WERI-Rb-1 (cell line): ENCODE measurements around the gene CREG1.

ENCODE experiments used
- DNase-seq: peaks from one replicate; pipeline ENCODE4 v3.0.0-alpha.2; 2020
- H3K27ac ChIP-seq: fragments of 250-450 bp; sonication (Bioruptor Pico); 2 replicates; pipeline ENCODE4 v1.5.1; 2020; ENCODE audit warnings: mild to moderate bottlenecking, moderate library complexity
- H3K27me3 ChIP-seq: fragments of 250-450 bp; sonication (Bioruptor Pico); 2 replicates; pipeline ENCODE4 v1.5.1; 2021; ENCODE audit warnings: mild to moderate bottlenecking, low read depth, moderate library complexity; ENCODE audit not compliant: insufficient read depth, severe bottlenecking
- H3K36me3 ChIP-seq: fragments of 250-450 bp; sonication (Bioruptor Pico); 2 replicates; pipeline ENCODE4 v1.5.1; 2020; ENCODE audit warnings: mild to moderate bottlenecking, moderate library complexity
- H3K4me3 ChIP-seq: 2 replicates; pipeline ENCODE4 v1.5.1; 2011; ENCODE audit warnings: low read depth, mild to moderate bottlenecking, control low read depth, low read length
- H3K9me3 ChIP-seq: fragments of 250-450 bp; sonication (Bioruptor Pico); 2 replicates; pipeline ENCODE4 v1.5.1; 2021; ENCODE audit warnings: mild to moderate bottlenecking, moderate library complexity; ENCODE audit not compliant: severe bottlenecking
- TF ChIP-seq, protein P1 (sequence below): IDR thresholded peaks from 2 replicates; pipeline ENCODE4 v1.5.1; 2011; ENCODE audit warnings: low read depth, mild to moderate bottlenecking, control low read depth, inconsistent platforms, low read length

CREG1 gene

DNA sequence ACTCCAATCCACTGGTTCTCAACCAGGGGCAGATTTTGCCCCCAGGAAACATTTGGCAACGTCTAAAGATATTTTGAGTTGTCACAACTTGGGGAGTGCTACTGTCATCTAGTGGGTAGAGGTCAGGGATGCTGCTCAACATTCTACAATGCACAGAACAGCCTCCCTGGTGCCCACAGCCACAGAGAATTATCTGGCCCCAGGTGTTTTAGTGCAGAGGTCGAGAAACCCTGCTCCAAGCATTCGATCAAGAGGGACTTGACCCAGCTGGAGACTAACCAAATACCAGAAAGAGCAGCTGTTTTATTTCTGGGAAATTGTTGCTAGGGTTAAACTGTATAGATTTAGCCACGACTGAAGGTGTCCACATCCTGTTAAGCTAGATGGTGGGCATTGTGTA lies 54.5 kb downstream of the CREG1 start:
- no peak for DNase-seq
- H3K9me3 ChIP-seq: no peaks in the 10 kb centered on the region
- no peak overlapping the region for H3K4me3 ChIP-seq
- no peaks in the 10 kb centered on the region for H3K27me3 ChIP-seq
- TF ChIP-seq, protein P1, sequence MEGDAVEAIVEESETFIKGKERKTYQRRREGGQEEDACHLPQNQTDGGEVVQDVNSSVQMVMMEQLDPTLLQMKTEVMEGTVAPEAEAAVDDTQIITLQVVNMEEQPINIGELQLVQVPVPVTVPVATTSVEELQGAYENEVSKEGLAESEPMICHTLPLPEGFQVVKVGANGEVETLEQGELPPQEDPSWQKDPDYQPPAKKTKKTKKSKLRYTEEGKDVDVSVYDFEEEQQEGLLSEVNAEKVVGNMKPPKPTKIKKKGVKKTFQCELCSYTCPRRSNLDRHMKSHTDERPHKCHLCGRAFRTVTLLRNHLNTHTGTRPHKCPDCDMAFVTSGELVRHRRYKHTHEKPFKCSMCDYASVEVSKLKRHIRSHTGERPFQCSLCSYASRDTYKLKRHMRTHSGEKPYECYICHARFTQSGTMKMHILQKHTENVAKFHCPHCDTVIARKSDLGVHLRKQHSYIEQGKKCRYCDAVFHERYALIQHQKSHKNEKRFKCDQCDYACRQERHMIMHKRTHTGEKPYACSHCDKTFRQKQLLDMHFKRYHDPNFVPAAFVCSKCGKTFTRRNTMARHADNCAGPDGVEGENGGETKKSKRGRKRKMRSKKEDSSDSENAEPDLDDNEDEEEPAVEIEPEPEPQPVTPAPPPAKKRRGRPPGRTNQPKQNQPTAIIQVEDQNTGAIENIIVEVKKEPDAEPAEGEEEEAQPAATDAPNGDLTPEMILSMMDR: no peak
- H3K36me3 ChIP-seq: no peaks in the 10 kb centered on the region
- H3K27ac ChIP-seq: no peak overlapping the region

- H3K36me3 ChIP-seq: no peaks in the 10 kb centered on the region
- TF ChIP-seq, protein P1: no peak
- no peaks in the 10 kb centered on the region for H3K9me3 ChIP-seq
- H3K27ac ChIP-seq: no peak overlapping the region
- H3K4me3 ChIP-seq: no peak overlapping the region
- H3K27me3 ChIP-seq: no peaks in the 10 kb centered on the region
- DNase-seq: no peak
Observed at GRCh38 chr1:167496797-167497619, 56.6 kb downstream of the CREG1 start.

- Histone ChIP-seq H3K27me3 (no peaks in the 10 kb centered on the region), H3K4me3 (no peak overlapping the region), H3K36me3 (no peaks in the 10 kb centered on the region)
Observed at GRCh38 chr1:167493372-167493771, 60.2 kb downstream of the CREG1 start.

DNA sequence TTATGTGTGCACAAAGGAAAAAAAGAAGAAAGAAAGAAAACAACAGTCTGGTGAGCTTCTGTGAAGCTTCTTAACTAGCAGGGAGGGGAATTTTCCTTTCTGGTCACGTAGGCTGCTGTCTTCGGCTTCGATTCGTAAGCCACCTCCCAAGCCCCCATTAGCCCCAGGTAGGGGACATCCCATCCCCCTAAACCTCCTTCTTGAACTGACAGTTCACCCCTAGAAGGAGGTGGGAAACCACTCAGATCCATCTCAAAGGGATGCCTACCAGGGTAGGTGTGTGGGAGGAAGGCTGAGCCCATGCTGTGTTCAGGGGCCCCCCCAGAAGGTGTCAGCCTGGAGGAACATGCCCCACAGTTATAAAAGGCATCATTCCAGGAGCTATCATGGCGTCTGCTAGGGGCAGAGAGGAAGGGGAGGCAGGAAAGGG lies 61.1 kb downstream of the CREG1 start:
- Histone ChIP-seq H3K27me3 (no peaks in the 10 kb centered on the region), H3K4me3 (no peak overlapping the region), H3K27ac (no peak overlapping the region), H3K36me3 (no peaks in the 10 kb centered on the region), H3K9me3 (no peaks in the 10 kb centered on the region)
- no peak for DNase-seq
- TF ChIP-seq, protein P1: no peak

More at GRCh38 chr1:167493372-167493771, 60.2 kb downstream of the CREG1 start:
- Histone ChIP-seq H3K27ac (no peak overlapping the region), H3K9me3 (no peaks in the 10 kb centered on the region)
- no peak for DNase-seq
- TF ChIP-seq, protein P1: no peak

DNA sequence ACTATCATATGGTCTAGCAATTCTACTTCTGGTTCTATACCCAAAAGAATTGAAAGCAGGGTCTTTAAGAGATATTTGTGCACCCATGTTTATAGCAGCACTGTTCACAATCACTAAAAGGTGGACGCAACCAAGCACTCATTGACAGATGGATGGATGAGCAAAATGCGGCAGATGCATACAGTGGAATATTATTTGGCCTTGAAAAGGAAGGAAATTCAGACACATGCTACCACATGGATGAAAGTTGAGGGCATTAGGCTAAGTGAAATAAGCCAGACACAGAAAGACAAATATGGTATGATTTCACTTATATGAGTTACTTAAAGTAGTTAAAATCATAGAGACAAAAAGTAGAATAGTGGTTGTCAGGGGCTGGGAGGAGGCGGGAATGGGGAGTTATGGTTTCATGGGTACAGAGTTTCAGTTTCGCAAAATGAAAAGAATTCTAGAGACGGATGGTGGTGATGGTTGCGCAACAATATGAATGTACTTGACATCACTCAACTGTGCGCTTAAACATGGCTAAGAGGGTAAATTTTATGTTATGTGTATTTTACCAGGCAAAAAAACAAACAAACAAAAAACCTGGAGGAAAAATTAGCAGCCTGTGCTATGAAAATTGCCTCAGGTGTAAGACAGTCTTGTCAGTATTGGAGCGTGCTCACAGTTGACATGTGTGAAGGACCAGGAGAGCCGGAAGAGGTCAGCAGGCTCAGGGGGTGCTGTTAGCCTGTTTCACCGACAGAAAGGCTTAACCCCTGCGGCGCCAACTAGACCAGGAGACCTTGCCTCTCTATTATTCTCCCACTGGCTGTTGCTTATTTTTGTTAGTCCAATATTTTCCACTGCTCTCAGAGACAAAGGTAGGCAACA lies 61.7 kb downstream of the CREG1 start:
- Histone ChIP-seq H3K27me3 (no peaks in the 10 kb centered on the region), H3K27ac (no peak overlapping the region), H3K9me3 (no peaks in the 10 kb centered on the region), H3K36me3 (no peaks in the 10 kb centered on the region), H3K4me3 (no peak overlapping the region)
- no peak for DNase-seq
- TF ChIP-seq, protein P1: no peak
